CD4-positive, alpha-beta T cell treated with Interleukin-17A for 4 hours (primary cell): ENCODE results near the gene SFXN5.

ENCODE experiments used
- DNase-seq: peaks from one replicate; pipeline ENCODE4 v3.0.0-alpha.2; 2020; ENCODE audit warnings: mixed read lengths

Gene SFXN5

GRCh38 chr2:72894514-72894913, 177.0 kb downstream of the SFXN5 start:
- DNase-seq: no peak

GRCh38 chr2:72893594-72894319, 177.8 kb downstream of the SFXN5 start:
- peak; percentile 13 for DNase-seq

GRCh38 chr2:72892506-72893173, 178.9 kb downstream of the SFXN5 start:
- peak; percentile 64 for DNase-seq
